NCI-H128 (cell line): ENCODE data around the gene RHOA.
"Not testable (repeated sequence)": the region's sequence is repeated elsewhere in the genome, so short reads cannot be mapped to it uniquely, and the experiment has no call there.

Source experiments
- DNase-seq: peaks from one replicate; lab custom pipeline; 2025; ENCODE audit not compliant: unreplicated experiment; lab: John Stamatoyannopoulos, UW

Gene RHOA

GRCh38 chr3:49371946-49372345, 39.8 kb downstream of the RHOA start:
- DNase-seq, result no peak

GRCh38 chr3:49370585-49371290, 41.0 kb downstream of the RHOA start:
- no peak for DNase-seq

GRCh38 chr3:49362561-49362960, 49.2 kb downstream of the RHOA start:
- no peak for DNase-seq

GRCh38 chr3:49359623-49360022, 52.2 kb downstream of the RHOA start:
- no peak for DNase-seq

GRCh38 chr3:49358884-49359225, 52.9 kb downstream of the RHOA start:
- no peak for DNase-seq

- DNase-seq, result peak; percentile 82
These were observed 53.4 kb downstream of the RHOA start, which contains the start of gene GPX1 for GRCh38 chr3:49358217-49358883. Gene GPX1, minus strand, starts transcription at chr3:49358353. Its CDS starts 75 bp downstream, at chr3:49358278.

GRCh38 chr3:49357443-49358216, 54.1 kb downstream of the RHOA start:
- DNase-seq, result not testable (repeated sequence)

GRCh38 chr3:49357095-49357442, 54.7 kb downstream of the RHOA start:
- DNase-seq, result not testable (repeated sequence)

GRCh38 chr3:49352890-49353421, 58.8 kb downstream of the RHOA start:
- DNase-seq, result no peak

- DNase-seq, result no peak
These were observed 59.5 kb downstream of the RHOA start for GRCh38 chr3:49352281-49352680.

- DNase-seq, result no peak
These were observed 60.2 kb downstream of the RHOA start for GRCh38 chr3:49351521-49352011.

GRCh38 chr3:49349348-49350114, 62.2 kb downstream of the RHOA start:
- no peak for DNase-seq

- not testable (repeated sequence) for DNase-seq
These were observed 63.4 kb downstream of the RHOA start for GRCh38 chr3:49348361-49348760.

- no peak for DNase-seq
These were observed 65.0 kb downstream of the RHOA start for GRCh38 chr3:49346797-49347251.

GRCh38 chr3:49343163-49343562, 68.6 kb downstream of the RHOA start:
- DNase-seq, result no peak

GRCh38 chr3:49341996-49342395, 69.8 kb downstream of the RHOA start:
- no peak for DNase-seq

GRCh38 chr3:49339941-49340800, 71.6 kb downstream of the RHOA start, which contains the start of gene USP4:
Gene USP4, minus strand, starts transcription at chr3:49340053. Its CDS starts 29 bp downstream, at chr3:49340024.
- peak; percentile 70 for DNase-seq

- no peak for DNase-seq
These were observed 72.2 kb downstream of the RHOA start for GRCh38 chr3:49339581-49339940.

GRCh38 chr3:49333916-49334633, 77.7 kb downstream of the RHOA start:
- no peak for DNase-seq
